T-helper 1 cell treated with Interleukin-12 subunit alpha and Interleukin-12 subunit beta and Interleukin-4 antibody, amounts not matched to agents 30 μg/mL and 1 μg/mL, for 36 hours (primary cell): ENCODE data around the gene PRKN.

Experiments used
- H3K27ac Mint-ChIP-seq: one replicate; pipeline ENCODE4 v1.8.0; 2021; ENCODE audit warnings: mild to moderate bottlenecking, mixed read lengths
- H3K27me3 Mint-ChIP-seq: one replicate; pipeline ENCODE4 v1.8.0; 2021; ENCODE audit warnings: low read depth, mixed read lengths
- H3K36me3 Mint-ChIP-seq: one replicate; pipeline ENCODE4 v1.8.0; 2021; ENCODE audit warnings: low read depth, mixed read lengths
- H3K4me1 Mint-ChIP-seq: one replicate; pipeline ENCODE4 v1.8.0; 2021; ENCODE audit warnings: low read depth, mixed read lengths
- H3K4me3 Mint-ChIP-seq: one replicate; pipeline ENCODE4 v1.8.0; 2021; ENCODE audit warnings: mild to moderate bottlenecking, moderate library complexity, mixed read lengths
- H3K9me3 Mint-ChIP-seq: one replicate; pipeline ENCODE4 v1.8.0; 2021; ENCODE audit warnings: mixed read lengths

The PRKN gene

DNA sequence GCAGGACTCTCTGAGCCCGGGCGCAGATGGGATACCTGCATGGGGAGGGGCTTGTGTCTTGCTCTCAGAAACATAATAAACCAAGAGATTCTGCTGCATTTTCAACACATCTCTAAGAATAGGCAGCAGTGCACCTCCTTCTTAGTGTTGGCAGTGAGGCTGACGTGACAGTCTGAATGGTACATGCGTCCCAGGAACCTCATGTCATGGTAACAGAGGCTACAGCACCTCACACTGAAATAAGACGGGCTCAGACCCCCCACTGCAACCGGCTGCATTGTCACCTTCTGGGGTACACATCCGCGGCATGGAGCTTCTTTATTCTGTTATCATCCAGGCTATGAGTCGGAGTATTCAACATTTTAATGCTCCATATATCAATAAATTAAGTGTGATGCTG is 1056.4 kb downstream of the PRKN start:
- H3K4me1 Mint-ChIP-seq = no peaks in the 10 kb centered on the region
- H3K36me3 Mint-ChIP-seq = no peaks in the 10 kb centered on the region
- H3K9me3 Mint-ChIP-seq = no peaks in the 10 kb centered on the region
- no peaks in the 10 kb centered on the region for H3K27me3 Mint-ChIP-seq
- no peak overlapping the region for H3K4me3 Mint-ChIP-seq
- no peak overlapping the region for H3K27ac Mint-ChIP-seq

DNA sequence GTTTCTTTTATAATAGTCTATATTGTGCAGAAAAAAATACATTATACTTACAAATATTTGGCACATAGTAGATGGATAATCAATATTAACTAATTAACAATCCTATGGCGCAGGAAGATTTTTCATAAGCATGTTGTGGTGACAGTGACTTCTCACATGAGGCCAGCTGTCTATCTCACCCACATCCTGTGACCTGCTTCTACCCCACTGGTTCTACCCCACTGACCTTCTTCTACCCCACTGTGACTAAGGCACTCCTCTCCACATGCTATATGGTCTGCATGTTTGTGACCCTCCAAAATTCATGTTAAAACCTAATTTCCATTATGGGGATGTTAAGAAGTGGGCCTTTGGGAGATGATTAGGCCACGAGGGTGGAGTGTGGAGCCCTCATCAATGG is 1058.9 kb downstream of the PRKN start:
- H3K27ac Mint-ChIP-seq = no peak overlapping the region
- H3K36me3 Mint-ChIP-seq = no peaks in the 10 kb centered on the region
- H3K4me1 Mint-ChIP-seq = no peaks in the 10 kb centered on the region
- H3K9me3 Mint-ChIP-seq = peaks cover 7% of the 10 kb centered on the region
- H3K4me3 Mint-ChIP-seq = no peak overlapping the region
- no peaks in the 10 kb centered on the region for H3K27me3 Mint-ChIP-seq

DNA sequence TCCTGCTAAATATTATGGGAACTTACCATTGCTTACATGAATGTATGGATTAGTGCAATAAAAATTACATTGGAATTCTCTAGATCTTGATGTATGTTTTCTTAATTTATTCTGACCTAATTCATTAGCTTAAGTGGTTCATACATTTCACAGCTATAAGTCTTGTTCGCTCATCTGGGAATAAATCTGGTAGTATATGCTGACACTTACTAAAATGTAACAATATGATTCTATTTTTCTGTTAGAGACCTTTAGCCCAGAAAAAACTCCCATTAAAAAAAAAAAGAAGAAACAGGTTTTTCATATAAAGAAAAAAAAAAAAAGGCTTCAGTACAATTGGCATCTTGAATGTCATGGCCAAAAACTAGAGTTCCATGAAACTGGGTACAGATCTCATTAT is 1059.6 kb downstream of the PRKN start:
- no peaks in the 10 kb centered on the region for H3K27me3 Mint-ChIP-seq
- no peaks in the 10 kb centered on the region for H3K4me1 Mint-ChIP-seq
- no peaks in the 10 kb centered on the region for H3K36me3 Mint-ChIP-seq
- H3K9me3 Mint-ChIP-seq = peaks cover 9% of the 10 kb centered on the region
- H3K4me3 Mint-ChIP-seq = no peak overlapping the region
- no peak overlapping the region for H3K27ac Mint-ChIP-seq

DNA sequence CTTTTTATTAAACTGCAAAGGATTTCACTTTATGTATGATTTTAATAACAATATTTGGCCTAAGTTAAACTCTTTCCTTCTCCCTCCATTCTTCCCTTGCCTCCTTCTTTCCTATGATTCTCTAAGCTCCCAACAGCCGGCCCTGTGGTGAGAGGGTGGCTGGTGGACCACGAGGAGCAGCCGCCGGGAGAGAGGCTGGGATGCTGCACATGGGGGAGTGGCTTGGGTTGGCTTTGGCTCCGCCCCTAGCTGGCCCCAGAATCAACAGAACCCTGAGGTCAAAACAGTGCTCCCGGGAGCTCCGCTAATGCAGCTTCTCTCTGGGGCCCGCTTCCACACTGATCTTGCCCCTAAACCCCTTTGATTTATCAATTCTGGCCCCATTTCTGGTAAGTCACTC is 1063.9 kb downstream of the PRKN start:
- Mint-ChIP-seq H3K4me3 (no peak overlapping the region), H3K27ac (no peak overlapping the region), H3K4me1 (no peaks in the 10 kb centered on the region), H3K9me3 (peaks cover 14% of the 10 kb centered on the region), H3K36me3 (no peaks in the 10 kb centered on the region), H3K27me3 (no peaks in the 10 kb centered on the region)

DNA sequence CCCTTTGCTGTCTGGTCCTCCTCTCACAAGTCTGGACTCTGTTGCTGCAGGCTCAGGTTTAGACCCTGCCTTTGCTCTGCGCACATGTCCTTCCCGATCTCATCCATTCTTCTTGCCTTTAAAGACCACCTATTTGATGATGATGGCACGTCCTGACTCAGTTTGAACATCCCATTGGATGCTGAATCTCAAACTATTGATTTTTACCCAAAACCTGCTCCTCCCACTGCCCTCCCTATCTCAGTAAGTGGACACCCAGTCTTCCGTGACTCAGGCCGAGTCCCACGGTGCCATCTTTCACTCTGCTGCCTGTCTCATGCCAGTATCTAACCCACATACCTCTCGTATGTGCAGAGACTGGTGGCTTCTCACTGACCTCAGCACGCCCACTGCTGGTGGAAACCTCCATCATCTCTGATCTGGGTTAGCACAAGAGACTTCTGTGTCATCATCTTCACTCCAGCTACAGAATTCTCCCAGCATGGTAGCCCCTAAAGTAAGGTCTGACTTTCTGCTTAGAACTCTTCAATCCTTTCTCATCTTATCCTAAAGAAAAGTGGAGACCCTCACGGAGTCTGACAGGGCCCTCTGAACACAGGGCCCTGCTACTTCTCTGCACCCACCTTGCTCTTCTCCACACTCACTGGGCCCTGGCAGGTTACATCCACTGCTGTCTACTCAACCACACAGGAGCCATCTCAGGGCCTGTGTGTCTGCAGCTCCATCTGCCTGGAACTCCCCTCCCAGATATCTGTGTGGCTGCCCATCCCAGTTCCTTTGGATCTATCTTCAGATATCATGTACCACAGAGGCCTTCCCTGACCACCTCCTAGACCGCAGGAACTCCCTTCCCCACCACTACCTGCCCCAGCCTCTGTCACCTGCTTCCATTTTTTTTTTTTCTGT is 1066.6 kb downstream of the PRKN start:
- H3K4me1 Mint-ChIP-seq = no peaks in the 10 kb centered on the region
- peaks cover 14% of the 10 kb centered on the region for H3K9me3 Mint-ChIP-seq
- H3K27ac Mint-ChIP-seq = no peak overlapping the region
- H3K36me3 Mint-ChIP-seq = no peaks in the 10 kb centered on the region
- H3K27me3 Mint-ChIP-seq = no peaks in the 10 kb centered on the region
- no peak overlapping the region for H3K4me3 Mint-ChIP-seq

DNA sequence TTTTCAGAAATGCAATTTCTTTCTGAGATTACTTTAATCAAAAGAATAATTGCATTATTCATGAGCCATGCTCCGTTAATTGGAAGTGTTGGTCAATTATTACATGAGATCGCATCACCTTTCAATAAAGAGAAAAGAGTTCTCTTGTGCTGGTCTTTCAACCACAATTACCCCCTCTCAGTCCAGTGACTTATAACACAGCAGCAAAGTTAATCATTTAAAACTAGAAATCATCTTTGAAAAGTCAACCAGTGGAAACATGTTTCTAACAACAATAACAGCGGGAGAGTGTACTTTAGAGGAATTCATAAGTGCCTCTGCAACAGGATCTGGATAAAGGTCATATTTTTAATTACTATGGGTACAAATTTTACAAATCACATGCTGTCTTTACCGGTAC is 1069.4 kb downstream of the PRKN start:
- Mint-ChIP-seq H3K36me3 (no peaks in the 10 kb centered on the region), H3K4me1 (no peaks in the 10 kb centered on the region), H3K4me3 (no peak overlapping the region), H3K27me3 (no peaks in the 10 kb centered on the region), H3K9me3 (peaks cover 6% of the 10 kb centered on the region), H3K27ac (no peak overlapping the region)

DNA sequence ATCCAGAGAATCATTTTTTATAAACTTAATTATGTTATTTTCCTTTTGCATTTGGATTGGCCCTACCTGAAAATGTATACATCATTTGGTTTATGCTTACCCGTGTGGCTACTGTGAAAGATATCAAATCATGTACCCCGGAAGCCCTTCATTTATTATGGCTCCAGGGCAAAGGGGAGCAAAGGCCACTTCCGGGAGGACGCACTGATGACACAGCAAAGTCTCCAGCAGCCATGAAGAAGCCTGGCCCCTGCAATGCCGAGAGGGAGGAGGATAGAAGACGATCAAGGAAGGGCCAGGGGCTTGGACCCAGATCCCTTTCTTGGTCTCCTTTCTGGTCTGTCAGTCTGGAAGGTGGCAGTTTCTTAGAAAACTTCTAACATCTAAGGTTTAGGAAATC is 1073.4 kb downstream of the PRKN start:
- no peaks in the 10 kb centered on the region for H3K36me3 Mint-ChIP-seq
- H3K27ac Mint-ChIP-seq = no peak overlapping the region
- no peaks in the 10 kb centered on the region for H3K27me3 Mint-ChIP-seq
- no peaks in the 10 kb centered on the region for H3K9me3 Mint-ChIP-seq
- no peaks in the 10 kb centered on the region for H3K4me1 Mint-ChIP-seq
- no peak overlapping the region for H3K4me3 Mint-ChIP-seq

DNA sequence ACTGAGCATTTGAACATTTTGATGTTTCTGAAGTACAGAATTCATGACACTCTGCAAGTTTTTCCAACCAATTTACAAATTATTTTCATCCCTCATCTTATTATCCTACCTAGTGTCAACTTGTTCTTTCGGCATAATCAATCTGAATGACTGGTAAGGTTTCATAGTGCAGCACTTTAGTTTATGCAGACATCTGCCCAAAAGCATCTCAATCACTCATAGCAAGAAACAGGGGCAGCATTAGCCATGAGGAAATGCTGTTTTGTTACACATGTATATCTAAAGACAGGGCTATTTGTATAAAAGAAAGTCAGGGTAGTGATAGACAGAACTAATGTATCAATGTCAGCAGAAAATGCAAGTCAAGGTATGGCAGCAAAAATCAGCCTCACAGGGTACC is 1075.6 kb downstream of the PRKN start:
- Mint-ChIP-seq H3K36me3 (no peaks in the 10 kb centered on the region), H3K4me1 (no peaks in the 10 kb centered on the region), H3K4me3 (no peak overlapping the region)

DNA sequence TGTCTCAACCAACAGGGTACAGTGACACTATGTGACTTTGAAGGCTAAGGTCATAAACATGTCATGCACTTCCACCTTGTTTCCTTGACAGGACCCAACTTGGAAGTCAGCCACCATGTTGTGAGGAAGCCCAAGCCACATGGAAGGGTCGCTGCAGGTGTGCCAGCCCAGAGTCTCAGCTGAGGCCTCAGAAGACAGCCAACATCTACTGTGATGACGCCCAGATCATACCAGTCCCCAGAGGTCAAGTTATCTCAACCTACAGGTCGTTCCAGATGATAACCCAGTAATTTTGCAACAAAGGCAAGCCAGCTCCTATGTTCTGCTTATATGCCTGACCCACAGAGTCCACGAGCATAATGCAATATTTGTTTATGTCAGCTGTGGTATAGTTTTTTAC is 1077.7 kb downstream of the PRKN start:
- H3K36me3 Mint-ChIP-seq = no peaks in the 10 kb centered on the region

More for the DNA sequence above, 1075.6 kb downstream of the PRKN start:
- Mint-ChIP-seq H3K27ac (no peak overlapping the region), H3K9me3 (no peaks in the 10 kb centered on the region), H3K27me3 (no peaks in the 10 kb centered on the region)

DNA sequence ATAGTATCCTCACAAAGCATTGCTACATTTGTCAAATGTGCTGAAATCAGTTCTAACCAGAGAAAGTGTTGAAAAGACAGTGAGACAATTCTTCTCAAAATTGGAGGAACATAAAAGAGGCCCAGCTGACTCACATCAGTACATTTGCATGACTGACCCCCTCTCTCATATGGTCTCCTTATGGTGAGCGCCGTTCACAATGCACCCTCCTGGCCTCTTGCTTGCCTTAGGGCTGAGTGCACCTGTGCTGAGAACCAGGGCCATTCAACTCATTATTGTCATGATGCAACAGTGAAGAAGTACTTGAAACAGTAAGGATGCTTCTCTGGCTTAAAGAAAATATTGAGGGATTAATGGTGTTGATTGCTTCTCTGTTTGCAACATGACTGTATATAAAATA is 1078.5 kb downstream of the PRKN start:
- Mint-ChIP-seq H3K27ac (no peak overlapping the region), H3K9me3 (peaks cover 3% of the 10 kb centered on the region), H3K36me3 (no peaks in the 10 kb centered on the region), H3K4me3 (no peak overlapping the region), H3K4me1 (no peaks in the 10 kb centered on the region), H3K27me3 (no peaks in the 10 kb centered on the region)

More for the DNA sequence above, 1077.7 kb downstream of the PRKN start:
- Mint-ChIP-seq H3K9me3 (peaks cover 3% of the 10 kb centered on the region), H3K27me3 (no peaks in the 10 kb centered on the region), H3K4me3 (no peak overlapping the region), H3K4me1 (no peaks in the 10 kb centered on the region), H3K27ac (no peak overlapping the region)

DNA sequence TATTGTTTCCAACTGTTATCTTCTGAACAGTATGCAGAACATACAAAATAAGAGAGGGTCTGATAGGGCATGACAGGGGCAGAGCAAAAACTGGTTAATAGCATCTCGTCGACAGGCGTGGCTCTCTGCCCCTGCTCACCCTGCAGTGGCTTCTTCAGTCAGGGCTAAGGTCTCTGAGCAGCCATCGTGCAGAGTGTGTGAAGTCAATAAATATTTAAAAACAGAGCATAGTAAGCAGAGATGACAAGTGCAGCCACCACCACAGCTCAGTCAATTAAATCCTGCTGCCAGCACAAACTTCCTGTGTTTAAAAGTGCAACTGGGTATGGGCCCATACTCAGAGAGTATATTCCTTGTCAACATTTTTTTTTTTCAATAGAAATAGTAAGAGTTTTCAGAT is 1080.3 kb downstream of the PRKN start:
- Mint-ChIP-seq H3K36me3 (no peaks in the 10 kb centered on the region), H3K27ac (no peak overlapping the region), H3K27me3 (no peaks in the 10 kb centered on the region), H3K9me3 (peaks cover 3% of the 10 kb centered on the region), H3K4me1 (no peaks in the 10 kb centered on the region), H3K4me3 (no peak overlapping the region)

DNA sequence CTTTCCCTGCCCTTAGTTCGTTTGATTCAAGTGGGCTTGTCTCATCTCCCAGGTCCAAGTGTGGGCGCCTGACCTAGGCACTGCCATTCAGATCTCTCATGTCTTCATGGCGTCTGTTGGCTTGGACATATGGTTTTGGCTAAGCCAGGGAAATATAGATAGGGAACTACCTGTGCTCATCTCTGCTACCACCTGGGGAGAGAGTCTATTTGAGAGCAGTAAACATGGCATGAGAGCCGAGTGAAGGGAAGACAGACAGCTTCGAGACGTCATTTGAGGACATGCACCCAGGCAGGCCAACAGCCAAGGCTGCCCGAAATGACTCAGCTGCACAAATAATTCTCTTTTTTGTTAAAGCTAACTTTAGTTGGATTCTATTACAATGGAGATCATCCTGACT is 1083.0 kb downstream of the PRKN start:
- H3K27ac Mint-ChIP-seq = no peak overlapping the region
- no peaks in the 10 kb centered on the region for H3K4me1 Mint-ChIP-seq
- H3K36me3 Mint-ChIP-seq = no peaks in the 10 kb centered on the region
- no peaks in the 10 kb centered on the region for H3K27me3 Mint-ChIP-seq
- H3K4me3 Mint-ChIP-seq = no peak overlapping the region
- H3K9me3 Mint-ChIP-seq = peaks cover 10% of the 10 kb centered on the region

DNA sequence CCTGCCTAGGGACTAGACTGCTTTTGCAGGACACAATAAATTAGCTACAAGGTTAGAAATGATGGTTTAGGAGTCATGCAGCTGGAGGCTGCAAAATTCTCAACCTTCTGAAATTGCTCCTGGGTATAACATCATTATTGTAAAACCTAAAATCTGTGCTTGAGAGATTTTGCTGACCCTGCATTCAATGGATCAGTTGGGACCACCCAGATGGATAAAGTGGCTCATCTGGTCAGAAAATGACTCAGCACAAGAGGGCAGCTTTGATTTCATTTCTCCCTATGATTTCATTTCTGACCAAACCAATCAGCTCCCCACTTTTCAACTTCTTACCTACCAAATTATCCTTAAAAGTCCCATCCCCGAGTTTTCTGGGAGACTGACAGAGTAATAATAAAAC is 1086.4 kb downstream of the PRKN start:
- no peaks in the 10 kb centered on the region for H3K36me3 Mint-ChIP-seq

DNA sequence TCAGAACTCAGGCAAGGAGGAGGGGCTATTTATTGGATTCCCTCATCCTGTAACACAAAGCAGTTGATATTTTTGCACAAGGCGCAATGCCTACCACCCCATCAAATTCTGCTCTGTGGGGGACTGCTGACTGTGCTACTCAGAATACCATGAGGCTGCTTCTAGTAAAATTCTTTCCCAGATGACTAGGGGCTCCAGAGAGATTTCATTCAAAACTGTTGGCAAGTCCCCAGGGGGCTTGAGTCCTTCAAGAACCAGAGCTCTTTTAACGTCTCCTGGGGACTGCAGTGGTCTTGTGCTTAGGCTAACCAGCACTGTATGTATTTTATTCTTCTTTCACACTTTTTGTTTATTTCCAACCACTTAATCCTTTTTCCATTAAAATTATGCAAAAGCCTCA is 1087.8 kb downstream of the PRKN start:
- no peaks in the 10 kb centered on the region for H3K27me3 Mint-ChIP-seq
- no peaks in the 10 kb centered on the region for H3K36me3 Mint-ChIP-seq
- no peaks in the 10 kb centered on the region for H3K4me1 Mint-ChIP-seq
- peaks cover 13% of the 10 kb centered on the region for H3K9me3 Mint-ChIP-seq
- no peak overlapping the region for H3K27ac Mint-ChIP-seq
- no peak overlapping the region for H3K4me3 Mint-ChIP-seq

More for the DNA sequence above, 1086.4 kb downstream of the PRKN start:
- H3K27me3 Mint-ChIP-seq = no peaks in the 10 kb centered on the region
- H3K27ac Mint-ChIP-seq = no peak overlapping the region
- peaks cover 17% of the 10 kb centered on the region for H3K9me3 Mint-ChIP-seq
- no peak overlapping the region for H3K4me3 Mint-ChIP-seq
- no peaks in the 10 kb centered on the region for H3K4me1 Mint-ChIP-seq

DNA sequence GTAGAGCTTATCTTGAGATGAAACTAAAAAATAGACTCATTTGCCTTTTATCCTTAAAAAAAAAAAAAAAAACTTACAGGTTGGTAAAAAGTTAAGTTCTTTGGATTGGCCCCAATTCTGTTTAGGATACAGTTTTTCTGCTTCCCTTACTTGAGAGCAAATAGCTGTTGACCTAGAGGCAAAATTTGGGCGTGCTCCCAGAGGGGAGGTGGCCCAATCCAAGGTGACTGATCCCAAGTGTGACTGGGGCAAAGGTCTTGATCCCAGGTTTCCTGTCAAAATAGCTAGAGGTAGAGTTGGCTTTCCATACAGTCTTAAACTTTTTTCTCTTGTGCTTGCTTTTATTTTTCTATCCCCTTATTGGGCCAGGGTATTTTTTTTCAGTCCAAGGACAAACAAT is 1089.9 kb downstream of the PRKN start:
- Mint-ChIP-seq H3K9me3 (peaks cover 13% of the 10 kb centered on the region), H3K4me1 (no peaks in the 10 kb centered on the region), H3K27me3 (no peaks in the 10 kb centered on the region)

More for the DNA sequence above, 1089.9 kb downstream of the PRKN start:
- no peak overlapping the region for H3K27ac Mint-ChIP-seq
- no peaks in the 10 kb centered on the region for H3K36me3 Mint-ChIP-seq
- H3K4me3 Mint-ChIP-seq = no peak overlapping the region
